GM21619 (cell line): ENCODE data around the gene KRTAP4-1.
"Not testable (repeated sequence)": the region's sequence is repeated elsewhere in the genome, so short reads cannot be mapped to it uniquely, and the experiment has no call there.

Experiments
- ATAC-seq: cut with Tn5 transposase; IDR thresholded peaks from one replicate; pipeline ENCODE4 v1.9.1; 2021; ENCODE audit not compliant: unreplicated experiment

KRTAP4-1 gene

GRCh38 chr17:41176744-41177387, 7.8 kb downstream of the KRTAP4-1 start:
- no peak for ATAC-seq

DNA sequence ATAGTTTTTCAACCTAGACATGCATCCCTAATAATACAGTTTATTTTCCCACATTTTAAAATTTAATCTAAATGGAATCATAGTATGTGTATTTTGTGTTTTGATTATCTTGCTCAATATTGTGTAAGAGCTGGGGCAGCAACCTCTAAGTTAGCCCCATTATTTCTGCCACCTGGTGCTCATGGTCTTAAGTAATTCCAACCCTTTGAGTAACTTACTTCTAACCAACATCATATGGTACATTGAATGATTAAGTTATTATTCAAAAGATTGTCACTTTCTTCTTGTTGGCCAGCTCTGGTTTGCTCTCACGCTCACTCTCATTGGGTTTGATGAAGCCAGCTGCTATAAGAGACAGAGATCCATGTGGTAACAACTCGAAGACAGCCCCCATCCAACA, 12.8 kb downstream of the KRTAP4-1 start:
- ATAC-seq, result no peak

DNA sequence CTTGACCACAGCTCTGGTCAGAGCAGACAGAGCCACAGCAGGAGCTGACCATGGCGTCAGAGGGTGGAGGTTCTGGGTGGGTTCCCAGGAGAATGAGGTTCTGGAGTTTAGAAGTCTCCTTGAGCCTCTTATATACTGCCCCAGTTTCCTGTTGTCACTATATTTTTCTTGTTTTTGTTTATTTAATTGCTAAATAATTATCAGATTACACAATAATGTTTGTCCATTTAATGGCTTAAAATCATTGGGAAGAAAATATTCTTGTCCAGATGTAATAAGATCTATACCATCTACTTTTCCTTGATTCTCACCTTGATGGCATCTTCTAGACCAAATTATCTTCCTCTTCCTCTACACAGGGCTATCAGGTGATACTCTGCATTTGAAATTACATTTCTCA, 16.6 kb downstream of the KRTAP4-1 start, which contains the start of gene KRTAP4-3:
Gene KRTAP4-3 (minus strand): TSS at position 101 of the 400 bp plus-strand sequence. CDS start 49 bp downstream, at position 52.
- ATAC-seq, result no peak

- ATAC-seq, result no peak
Measured at GRCh38 chr17:41167561-41167960, 17.1 kb downstream of the KRTAP4-1 start.

GRCh38 chr17:41163828-41164227, 20.9 kb downstream of the KRTAP4-1 start:
- ATAC-seq, result no peak

DNA sequence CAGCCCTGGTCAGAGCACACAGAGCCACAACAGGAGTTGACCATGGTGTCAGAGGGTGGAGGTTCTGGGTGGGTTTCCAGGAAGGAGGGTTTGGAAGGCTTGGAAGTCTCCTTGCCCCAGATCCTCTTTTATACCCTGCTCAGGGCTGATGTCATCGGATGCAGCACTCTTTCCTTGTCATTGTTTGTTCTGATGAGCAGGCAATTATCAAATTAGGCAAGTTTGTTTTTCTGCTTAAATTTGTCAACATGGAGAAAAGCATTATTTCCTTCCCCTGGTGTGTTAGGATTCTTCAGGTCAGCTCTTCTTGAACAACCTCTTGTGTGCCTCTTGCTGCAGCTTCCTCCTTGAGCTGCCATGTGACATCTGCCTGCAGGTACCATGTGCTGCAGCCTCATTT, 24.1 kb downstream of the KRTAP4-1 start, which contains the start of gene KRTAP4-4:
Gene KRTAP4-4 (minus strand): TSS at position 101 of the 400 bp plus-strand sequence. CDS start 57 bp downstream, at position 44.
- no peak for ATAC-seq

DNA sequence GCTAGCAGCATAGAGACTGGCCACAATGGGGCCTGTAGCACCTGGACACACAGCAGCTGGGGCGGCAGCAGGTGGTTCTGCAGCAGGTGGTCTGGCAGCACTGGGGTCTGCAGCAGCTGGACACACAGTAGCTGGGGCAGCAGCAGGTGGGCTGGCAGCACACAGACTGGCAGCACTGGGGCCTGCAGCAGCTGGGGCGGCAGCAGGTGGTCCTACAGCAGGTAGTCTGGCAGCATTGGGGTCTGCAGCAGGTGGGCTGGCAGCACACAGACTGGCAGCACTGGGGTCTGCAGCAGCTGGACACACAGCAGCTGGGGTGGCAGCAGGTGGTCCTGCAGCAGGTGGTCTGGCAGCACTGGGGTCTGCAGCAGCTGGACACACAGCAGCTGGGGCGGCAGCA, 24.5 kb downstream of the KRTAP4-1 start:
- ATAC-seq, result not testable (repeated sequence)

DNA sequence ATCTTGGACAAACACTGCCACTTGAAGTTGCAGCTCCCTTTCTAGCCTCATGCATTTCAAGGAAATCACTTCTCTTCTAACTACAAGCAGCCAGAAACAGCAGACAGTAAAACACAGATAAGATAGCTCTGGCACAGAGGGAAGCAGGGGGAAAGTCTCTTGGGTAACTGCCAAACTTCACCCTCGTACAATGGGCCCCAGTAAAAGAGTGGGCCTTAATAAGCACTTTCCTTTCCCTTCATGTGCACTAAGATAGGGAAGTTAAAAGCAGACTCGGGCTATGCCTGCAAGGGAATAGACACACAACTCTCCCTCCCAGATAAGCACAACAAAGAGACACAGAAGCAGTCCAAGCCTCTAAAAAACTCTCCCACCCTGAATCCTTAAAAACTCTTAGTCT, 30.9 kb downstream of the KRTAP4-1 start:
- ATAC-seq, result no peak

DNA sequence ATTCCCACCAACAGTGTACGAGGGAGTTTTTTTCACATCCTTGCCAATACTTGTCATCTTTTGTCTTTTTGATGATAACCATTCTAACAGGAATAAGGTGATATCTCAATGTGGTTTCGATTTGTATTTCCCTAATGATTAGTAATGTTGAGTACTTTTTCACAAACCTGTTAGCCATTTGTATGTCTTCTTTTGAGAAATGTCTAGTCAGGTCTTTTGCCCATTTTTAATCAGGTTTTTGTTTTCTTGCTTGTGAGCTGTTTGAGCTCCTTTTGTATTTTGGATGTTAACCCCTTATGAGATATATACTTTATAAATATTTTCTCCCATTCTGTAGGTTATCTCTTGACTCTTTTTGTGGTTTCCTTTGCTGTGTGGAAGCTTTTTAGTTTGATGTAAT, 33.2 kb downstream of the KRTAP4-1 start:
- ATAC-seq, result no peak

DNA sequence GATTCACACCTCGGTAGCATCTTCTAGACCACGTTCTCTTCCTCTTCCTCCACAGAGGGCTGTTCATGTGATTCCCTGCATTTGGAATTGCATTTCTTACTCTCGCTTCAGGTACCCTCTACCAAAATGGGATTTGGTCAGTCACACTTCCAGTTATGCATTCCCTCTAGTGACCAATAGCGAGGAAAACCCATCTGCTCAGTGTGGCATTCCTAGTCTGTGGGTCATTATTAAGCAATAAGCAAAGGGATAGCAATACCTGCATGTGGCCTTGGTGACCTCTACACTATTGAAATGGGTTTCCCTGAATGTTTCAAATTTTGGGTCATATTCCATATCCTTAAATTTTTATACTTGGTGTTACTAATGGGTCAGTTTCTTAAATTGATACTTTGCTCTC, 34.7 kb downstream of the KRTAP4-1 start:
- ATAC-seq, result no peak

DNA sequence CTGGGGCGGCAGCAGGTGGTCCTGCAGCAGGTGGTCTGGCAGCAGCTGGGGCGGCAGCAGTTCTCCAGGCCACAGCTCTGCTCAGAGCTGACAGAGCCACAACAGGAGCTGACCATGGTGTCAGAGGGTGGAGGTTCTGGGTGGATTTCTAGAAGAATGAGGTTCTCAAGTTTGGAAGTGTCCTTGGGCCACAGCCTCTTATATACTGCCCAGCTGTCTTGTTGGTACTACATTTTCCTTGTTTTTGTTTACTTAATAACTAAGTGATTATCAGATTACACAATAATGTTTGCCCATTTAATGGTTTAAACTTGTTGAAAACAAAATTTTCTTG, 35.1 kb downstream of the KRTAP4-1 start, which contains the start of gene KRTAP4-5:
Gene KRTAP4-5 (minus strand): TSS at position 174 of the 334 bp plus-strand sequence. CDS start 58 bp downstream, at position 116.
- ATAC-seq, result no peak

GRCh38 chr17:41148971-41149651, 35.6 kb downstream of the KRTAP4-1 start:
- not testable (repeated sequence) for ATAC-seq

- ATAC-seq, result no peak
Measured at GRCh38 chr17:41147531-41148204, 37.0 kb downstream of the KRTAP4-1 start.

GRCh38 chr17:41145261-41145660, 39.5 kb downstream of the KRTAP4-1 start:
- no peak for ATAC-seq

DNA sequence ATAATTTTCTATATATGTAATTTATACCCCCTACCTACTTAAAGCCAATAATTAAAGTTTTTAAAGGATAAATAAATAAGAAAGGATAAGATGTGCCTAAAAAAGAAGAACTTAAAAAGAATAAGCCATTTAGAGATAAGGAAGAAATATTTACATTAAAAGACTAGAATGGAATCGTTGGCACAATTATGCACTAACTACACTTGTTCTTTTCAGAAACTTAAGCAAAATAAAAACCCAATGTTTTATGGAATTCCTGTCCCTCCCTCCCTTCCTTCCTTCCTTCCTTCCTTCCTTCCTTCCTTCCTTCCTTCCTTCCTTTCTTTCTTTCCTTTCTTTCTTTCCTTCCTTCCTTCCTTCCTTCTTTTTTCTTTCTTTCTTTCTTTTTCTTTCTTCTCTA, 39.9 kb downstream of the KRTAP4-1 start:
- no peak for ATAC-seq

DNA sequence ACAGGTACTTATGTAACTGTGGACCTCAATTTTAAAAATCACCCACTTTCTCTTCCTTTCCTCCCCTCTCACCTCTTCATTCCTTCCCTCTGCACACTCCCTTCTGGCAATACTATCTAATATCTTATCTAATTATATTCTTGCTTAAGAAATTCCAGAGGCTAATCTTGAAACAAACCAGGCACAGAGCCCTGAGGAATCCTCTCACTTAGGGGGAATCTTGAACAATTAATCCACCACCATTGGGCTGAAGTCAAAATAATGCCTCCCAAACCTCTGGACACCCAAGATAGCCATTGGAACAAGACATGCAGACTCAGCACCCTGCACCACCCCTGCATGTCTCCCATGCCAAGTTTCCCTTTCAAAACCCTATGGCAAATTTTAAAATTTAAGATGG, 43.4 kb downstream of the KRTAP4-1 start:
- ATAC-seq, result no peak

- ATAC-seq, result no peak
Measured at GRCh38 chr17:41140360-41141131, 44.2 kb downstream of the KRTAP4-1 start, which contains the start of gene KRTAP4-6. KRTAP4-6 (minus strand) TSS chr17:41140544; CDS start chr17:41140487, 57 bp downstream.

- ATAC-seq, result not testable (repeated sequence)
Measured at GRCh38 chr17:41139865-41140264, 44.8 kb downstream of the KRTAP4-1 start.
